ENCODE data around the gene SNAP29. TPM values are rescaled to one million over a fixed set of nuclear protein-coding genes. Genes with fewer than 3 reads are reported as not detected.
"Not testable (repeated sequence)": the region's sequence is repeated elsewhere in the genome, so short reads cannot be mapped to it uniquely, and the experiment has no call there.

The SNAP29 gene
- total and polyA plus RNA-seq, 3 donors from 2014 or later: 41.8 to 127 (median 47.7) TPM

DNA sequence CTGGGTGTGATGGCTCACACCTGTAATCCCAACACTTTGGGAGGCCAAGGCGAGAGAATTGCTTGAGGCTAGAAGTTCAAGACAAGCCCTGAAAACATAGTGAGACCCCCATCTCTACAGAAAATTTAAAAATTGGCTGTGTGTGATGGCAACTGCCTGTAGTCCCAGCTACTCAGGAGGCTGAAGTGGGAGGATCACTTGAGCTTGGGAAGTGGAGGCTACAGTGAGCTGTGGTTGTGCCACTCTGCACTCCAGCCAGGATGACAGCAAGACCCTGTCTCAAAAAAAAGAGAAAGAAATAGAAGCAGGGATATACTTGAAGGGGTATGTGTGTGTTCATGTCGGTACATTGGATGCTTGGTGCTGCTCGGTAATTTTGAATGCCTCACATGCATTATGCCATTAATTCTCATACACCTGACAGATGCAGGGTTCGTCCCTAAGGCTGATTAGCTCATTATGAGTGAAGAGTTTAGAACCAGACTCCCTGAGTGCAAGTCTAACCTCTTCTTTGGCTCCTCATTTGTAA is 72.4 kb downstream of the SNAP29 start:
- DNase-seq: no peak
- intact Hi-C loops (cut with DNase I; ENCODE audit: low total_unique reads): no loop called here
- 76 to 86% methylated on average over 4 of the region's 4 CpGs for WGBS, 2 donors

DNA sequence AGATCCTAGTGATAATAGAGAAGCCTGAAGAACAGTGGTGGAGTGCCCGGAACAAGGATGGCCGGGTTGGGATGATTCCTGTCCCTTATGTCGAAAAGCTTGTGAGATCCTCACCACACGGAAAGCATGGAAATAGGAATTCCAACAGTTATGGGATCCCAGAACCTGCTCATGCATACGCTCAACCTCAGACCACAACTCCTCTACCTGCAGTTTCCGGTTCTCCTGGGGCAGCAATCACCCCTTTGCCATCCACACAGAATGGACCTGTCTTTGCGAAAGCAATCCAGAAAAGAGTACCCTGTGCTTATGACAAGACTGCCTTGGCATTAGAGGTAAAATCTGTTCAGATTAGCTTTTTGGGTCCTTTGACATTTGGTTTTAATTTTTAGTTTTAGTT is 75.1 kb downstream of the SNAP29 start:
- Histone ChIP-seq H3K27me3 (no peaks in the 10 kb centered on the region), H3K36me3 (ENCODE audit: low read depth, missing control alignments) (no peaks in the 10 kb centered on the region), H3K9me3 (no peaks in the 10 kb centered on the region), H3K4me1 (peaks cover 7% of the 10 kb centered on the region), H3K4me3 (no peak overlapping the region), H3K27ac (no peak overlapping the region)
- intact Hi-C loops (cut with DNase I; ENCODE audit: low total_unique reads): no loop called here
- 93 to 96% methylated on average over 7 of the region's 7 CpGs for WGBS, 2 donors
- TF ChIP-seq, protein P1, sequence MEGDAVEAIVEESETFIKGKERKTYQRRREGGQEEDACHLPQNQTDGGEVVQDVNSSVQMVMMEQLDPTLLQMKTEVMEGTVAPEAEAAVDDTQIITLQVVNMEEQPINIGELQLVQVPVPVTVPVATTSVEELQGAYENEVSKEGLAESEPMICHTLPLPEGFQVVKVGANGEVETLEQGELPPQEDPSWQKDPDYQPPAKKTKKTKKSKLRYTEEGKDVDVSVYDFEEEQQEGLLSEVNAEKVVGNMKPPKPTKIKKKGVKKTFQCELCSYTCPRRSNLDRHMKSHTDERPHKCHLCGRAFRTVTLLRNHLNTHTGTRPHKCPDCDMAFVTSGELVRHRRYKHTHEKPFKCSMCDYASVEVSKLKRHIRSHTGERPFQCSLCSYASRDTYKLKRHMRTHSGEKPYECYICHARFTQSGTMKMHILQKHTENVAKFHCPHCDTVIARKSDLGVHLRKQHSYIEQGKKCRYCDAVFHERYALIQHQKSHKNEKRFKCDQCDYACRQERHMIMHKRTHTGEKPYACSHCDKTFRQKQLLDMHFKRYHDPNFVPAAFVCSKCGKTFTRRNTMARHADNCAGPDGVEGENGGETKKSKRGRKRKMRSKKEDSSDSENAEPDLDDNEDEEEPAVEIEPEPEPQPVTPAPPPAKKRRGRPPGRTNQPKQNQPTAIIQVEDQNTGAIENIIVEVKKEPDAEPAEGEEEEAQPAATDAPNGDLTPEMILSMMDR (IDR thresholded peaks at IDR 0.05): no peak
- TF ChIP-seq POLR2A (IDR thresholded peaks at IDR 0.05): no peak
- no peak for DNase-seq

More for the DNA sequence above, 72.4 kb downstream of the SNAP29 start:
- TF ChIP-seq, protein P1 (IDR thresholded peaks at IDR 0.05): no peak
- TF ChIP-seq POLR2A (IDR thresholded peaks at IDR 0.05): no peak
- Histone ChIP-seq H3K27me3 (no peaks in the 10 kb centered on the region), H3K36me3 (ENCODE audit: low read depth, missing control alignments) (no peaks in the 10 kb centered on the region), H3K4me1 (no peaks in the 10 kb centered on the region), H3K9me3 (no peaks in the 10 kb centered on the region), H3K4me3 (no peak overlapping the region), H3K27ac (no peak overlapping the region)

GRCh38 chr22:20935049-20935448 is 76.2 kb downstream of the SNAP29 start:
- H3K27me3 ChIP-seq; DNase-seq; H3K36me3 ChIP-seq (ENCODE audit: low read depth, missing control alignments); H3K27ac ChIP-seq; intact Hi-C loops (cut with DNase I; ENCODE audit: low total_unique reads); H3K4me1 ChIP-seq; H3K4me3 ChIP-seq; H3K9me3 ChIP-seq: not testable (repeated sequence)
- WGBS, 2 donors: 95 to 98% methylated on average over 9 of the region's 9 CpGs

- intact Hi-C loops (cut with DNase I; ENCODE audit: low total_unique reads); H3K27me3 ChIP-seq; H3K36me3 ChIP-seq (ENCODE audit: low read depth, missing control alignments); DNase-seq; H3K27ac ChIP-seq; H3K9me3 ChIP-seq; H3K4me1 ChIP-seq; H3K4me3 ChIP-seq: not testable (repeated sequence)
- WGBS, 2 donors: 84 to 87% methylated on average over 11 of the region's 11 CpGs
Measured at GRCh38 chr22:20935780-20936539, 77.2 kb downstream of the SNAP29 start.

GRCh38 chr22:20937031-20937793 is 78.4 kb downstream of the SNAP29 start:
- 65 to 68% methylated on average over 12 of the region's 12 CpGs for WGBS, 2 donors
- no peaks in the 10 kb centered on the region for H3K27me3 ChIP-seq
- H3K9me3 ChIP-seq: no peaks in the 10 kb centered on the region
- no peak overlapping the region for H3K4me3 ChIP-seq
- peaks cover 7% of the 10 kb centered on the region for H3K4me1 ChIP-seq
- H3K36me3 ChIP-seq (ENCODE audit: low read depth, missing control alignments): no peaks in the 10 kb centered on the region
- DNase-seq: no peak
- no peak overlapping the region for H3K27ac ChIP-seq
- TF ChIP-seq POLR2A (IDR thresholded peaks at IDR 0.05): no peak
- TF ChIP-seq, protein P1 (IDR thresholded peaks at IDR 0.05): no peak
- intact Hi-C loops (cut with DNase I; ENCODE audit: low total_unique reads): no loop called here

Measured in testis (tissue), 3 donors.